ENCODE measurements around the gene SPA17. TPM values are rescaled to one million over a fixed set of nuclear protein-coding genes. Genes with fewer than 3 reads are reported as not detected.

Gene SPA17
- total RNA-seq, 4 donors from 2014 or later, result 1.2 to 7.1 (median 3.3) TPM

GRCh38 chr11:124739479-124740276 lies 66.0 kb downstream of the SPA17 start, which contains the start of gene NRGN:
Gene NRGN, plus strand, starts transcription at chr11:124739942. Its CDS starts 143 bp downstream, at chr11:124740085.
- H3K27me3 ChIP-seq, result peaks cover 0 to 46% of the 10 kb centered on the region in 2 donors
- H3K27ac ChIP-seq, result no peak within 1 kb of the TSS
- DNase-seq (ENCODE audit: low spot score in 2 of 2), result peak; percentile 80 to 86

DNA sequence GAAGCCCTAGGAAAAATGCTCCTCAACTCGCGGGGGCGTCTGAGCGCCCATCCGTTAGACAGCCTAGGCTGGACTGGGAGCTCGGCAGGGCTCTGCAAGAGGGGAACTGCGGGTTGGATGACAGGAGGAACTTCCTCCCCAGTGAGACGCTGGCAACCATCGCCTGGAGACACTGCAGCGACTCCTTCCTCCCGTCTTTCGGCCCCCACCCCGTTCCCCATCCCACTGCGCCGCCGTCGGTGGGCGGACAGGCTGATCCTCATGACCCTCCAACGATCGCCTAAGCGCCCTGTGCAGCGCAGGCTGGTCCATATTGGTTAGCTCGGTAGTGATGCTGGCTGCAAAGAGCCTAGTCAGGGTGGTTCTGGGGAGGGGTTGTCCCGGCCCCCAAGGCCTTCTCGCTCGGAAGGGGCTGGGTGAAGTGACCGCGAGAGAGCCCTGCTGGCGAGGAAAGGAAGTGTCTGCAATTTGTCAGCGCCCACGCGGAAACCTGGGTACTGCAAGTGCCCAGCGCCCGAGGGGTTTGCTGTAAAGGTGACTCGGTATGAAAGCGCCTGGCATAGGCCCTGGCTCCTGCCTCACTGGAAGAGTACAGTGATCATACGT lies 66.7 kb downstream of the SPA17 start:
- Histone ChIP-seq H3K27me3 (peaks cover 0 to 53% of the 10 kb centered on the region in 2 donors), H3K9me3 (no peaks in the 10 kb centered on the region), H3K4me1 (peaks cover 0 to 21% (median 7%) of the 10 kb centered on the region in 4 donors), H3K4me3 (peak overlapping the region; percentile 35 to 59 (median 54)), H3K27ac (no peak overlapping the region), H3K36me3 (no peaks in the 10 kb centered on the region)
- no peak for DNase-seq (ENCODE audit: low spot score in 2 of 2)
- TF ChIP-seq POLR2A (IDR thresholded peaks at IDR 0.05) (no peak), CTCF (IDR thresholded peaks at IDR 0.05) (peak; percentile 18 to 51 (median 43)), EP300 (IDR thresholded peaks at IDR 0.05) (no peak)
- WGBS, 2 donors, result 1 to 3% methylated on average over 37 of the region's 37 CpGs

More at GRCh38 chr11:124739479-124740276, 66.0 kb downstream of the SPA17 start, which contains the start of gene NRGN:
- TF ChIP-seq CTCF (IDR thresholded peaks at IDR 0.05) (no peak), POLR2A (IDR thresholded peaks at IDR 0.05) (no peak), EP300 (IDR thresholded peaks at IDR 0.05) (no peak)
- Histone ChIP-seq H3K9me3 (no peaks in the 10 kb centered on the region), H3K36me3 (no peaks in the 10 kb centered on the region), H3K4me3 (peak within 1 kb of the TSS; percentile 35 to 59 (median 54)), H3K4me1 (peaks cover 0 to 18% (median 7%) of the 10 kb centered on the region in 4 donors)
- WGBS, 2 donors, result 1 to 2% methylated on average over 42 to 47 of the region's 59 CpGs

GRCh38 chr11:124742555-124742954 lies 68.9 kb downstream of the SPA17 start:
- no peak for DNase-seq (ENCODE audit: low spot score in 2 of 2)
- Histone ChIP-seq H3K27ac (no peak overlapping the region), H3K9me3 (no peaks in the 10 kb centered on the region), H3K27me3 (peaks cover 0 to 75% of the 10 kb centered on the region in 2 donors), H3K4me1 (peaks cover 0 to 43% (median 18%) of the 10 kb centered on the region in 4 donors), H3K4me3 (no peak overlapping the region), H3K36me3 (no peaks in the 10 kb centered on the region)
- TF ChIP-seq POLR2A (IDR thresholded peaks at IDR 0.05) (no peak), EP300 (IDR thresholded peaks at IDR 0.05) (no peak), CTCF (IDR thresholded peaks at IDR 0.05) (no peak)
- 51 to 75% methylated on average over 2 of the region's 2 CpGs for WGBS, 2 donors

GRCh38 chr11:124743050-124743449 lies 69.3 kb downstream of the SPA17 start:
- WGBS, 2 donors, result 62 to 65% methylated on average over 6 of the region's 6 CpGs
- H3K9me3 ChIP-seq, result no peaks in the 10 kb centered on the region
- H3K36me3 ChIP-seq, result no peaks in the 10 kb centered on the region
- no peak overlapping the region for H3K4me3 ChIP-seq
- TF ChIP-seq EP300 (IDR thresholded peaks at IDR 0.05) (no peak), POLR2A (IDR thresholded peaks at IDR 0.05) (no peak), CTCF (IDR thresholded peaks at IDR 0.05) (no peak)
- DNase-seq (ENCODE audit: low spot score in 2 of 2), result no peak
- peaks cover 0 to 48% (median 18%) of the 10 kb centered on the region in 4 donors for H3K4me1 ChIP-seq
- no peak overlapping the region for H3K27ac ChIP-seq
- H3K27me3 ChIP-seq, result peaks cover 0 to 80% of the 10 kb centered on the region in 2 donors

All from tibial nerve (tissue), 4 donors.